Activated T-cell treated with anti-CD3 and anti-CD28 coated beads for 1 hour (primary cell): ENCODE results near the gene DNAJC30.

Experiments
- DNase-seq: peaks from one replicate; pipeline ENCODE4 v3.0.0-alpha.2; 2020; ENCODE audit warnings: low read depth

Gene DNAJC30

DNA sequence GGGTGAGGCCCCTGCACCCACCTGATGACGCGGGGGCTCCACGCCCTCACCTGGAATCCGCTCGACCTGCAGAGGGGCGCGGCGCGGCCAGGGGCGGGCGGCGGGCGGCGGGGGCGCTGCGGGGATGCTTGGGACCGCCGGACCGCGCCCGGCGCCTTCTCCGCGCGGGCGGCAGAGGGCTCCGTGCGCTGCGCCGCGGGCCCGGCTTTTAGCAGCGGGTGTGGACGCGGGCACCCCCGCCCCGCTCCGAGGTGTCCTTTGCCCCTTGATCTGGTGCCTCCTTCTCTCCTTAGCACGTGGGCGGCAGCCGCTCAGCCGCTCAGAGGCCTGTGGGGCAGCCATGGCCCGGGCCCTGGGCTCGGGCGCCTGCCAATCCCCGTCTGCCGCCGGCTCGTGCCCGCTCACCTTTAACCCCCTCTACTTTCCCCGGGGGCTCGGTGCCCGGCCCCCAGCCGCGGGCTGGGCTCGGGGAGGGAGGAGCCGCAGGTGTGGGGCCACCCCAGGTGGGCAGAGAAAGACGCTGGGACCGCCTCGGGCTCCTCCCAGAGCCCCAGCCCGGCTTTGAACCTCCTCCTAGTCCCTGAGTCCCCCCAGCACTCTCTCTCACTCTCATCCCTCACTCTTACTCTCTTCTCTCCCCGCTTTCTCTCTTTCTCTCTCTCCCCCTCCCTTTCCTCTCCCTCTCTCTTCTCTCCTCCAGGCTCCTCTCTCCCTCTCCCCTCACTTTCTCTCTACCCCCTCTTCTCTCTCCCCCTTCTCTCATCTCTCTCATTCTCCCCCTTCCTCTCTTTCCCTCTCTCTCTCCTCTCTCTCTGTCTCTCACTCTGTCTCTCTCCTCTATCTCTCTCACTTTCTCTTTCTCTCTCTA, 35.3 kb downstream of the DNAJC30 start:
- DNase-seq, result peak; percentile 17

DNA sequence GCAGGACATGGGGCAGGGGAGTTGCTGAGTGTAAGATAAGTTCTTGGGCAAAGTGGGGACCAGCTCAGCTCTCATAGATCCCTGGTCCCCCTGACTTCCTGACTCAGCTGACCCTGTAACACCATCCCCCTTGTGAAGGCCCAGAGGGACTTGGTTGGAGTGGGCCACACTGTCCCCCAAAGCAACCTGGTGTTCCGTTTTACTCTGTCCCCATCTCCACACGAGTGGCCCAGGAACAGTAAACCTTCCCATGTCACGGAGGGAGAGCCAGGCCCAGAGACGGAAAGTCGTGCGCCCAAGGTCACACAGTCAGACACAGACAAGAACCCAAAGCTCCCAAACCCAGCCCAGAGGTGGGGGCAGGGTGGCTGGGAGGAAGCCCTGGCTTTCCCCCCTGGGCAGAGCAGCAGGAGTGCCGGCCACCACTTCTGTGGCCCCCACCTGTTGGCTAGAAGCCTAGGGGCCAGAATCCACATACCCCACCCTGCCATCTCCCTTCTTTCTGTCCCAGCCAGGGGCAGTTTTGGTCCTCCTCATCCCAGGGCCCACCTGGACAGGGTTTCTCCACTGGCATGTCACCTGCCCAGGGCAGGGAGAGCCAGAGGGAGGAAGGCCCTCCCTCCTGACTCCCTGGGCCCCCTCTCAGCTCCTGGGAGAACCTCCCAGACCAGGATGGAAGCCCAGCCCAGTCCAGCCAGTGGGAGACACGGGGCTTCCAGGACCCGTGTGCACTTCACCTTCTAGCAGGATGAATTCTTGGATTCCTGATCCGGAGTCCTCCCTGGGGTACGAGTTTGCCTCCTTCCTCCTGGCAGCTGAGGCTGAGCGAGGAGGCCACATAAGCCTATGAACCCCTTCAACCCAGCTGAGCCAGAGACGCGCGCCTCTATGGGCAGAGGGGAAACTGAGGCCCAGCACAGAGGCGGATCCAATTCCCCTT, 36.2 kb downstream of the DNAJC30 start:
- no peak for DNase-seq

GRCh38 chr7:73645643-73646174, 37.5 kb downstream of the DNAJC30 start:
- no peak for DNase-seq

GRCh38 chr7:73644688-73645286, 38.5 kb downstream of the DNAJC30 start:
- DNase-seq, result no peak

DNA sequence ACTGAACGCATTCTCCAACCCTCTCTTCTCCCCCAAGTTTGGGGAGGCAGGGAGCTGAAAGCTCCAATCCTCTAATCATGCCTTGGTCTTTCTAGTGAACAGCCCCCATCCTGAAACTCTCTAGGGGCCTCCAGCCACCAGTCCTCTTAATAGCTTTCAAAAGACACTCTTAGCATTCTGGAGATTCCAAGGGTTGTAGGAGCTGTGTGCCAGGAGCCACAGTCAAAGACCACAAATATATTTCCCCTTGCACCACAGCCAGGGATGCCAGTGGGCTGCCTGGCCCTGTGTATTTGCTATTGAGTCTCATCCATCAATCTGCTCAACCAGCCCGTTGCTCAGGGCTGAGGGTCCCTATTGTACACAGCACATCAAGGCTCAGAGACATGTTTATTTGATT, 40.4 kb downstream of the DNAJC30 start:
- no peak for DNase-seq

GRCh38 chr7:73638911-73639310, 44.3 kb downstream of the DNAJC30 start:
- no peak for DNase-seq

DNA sequence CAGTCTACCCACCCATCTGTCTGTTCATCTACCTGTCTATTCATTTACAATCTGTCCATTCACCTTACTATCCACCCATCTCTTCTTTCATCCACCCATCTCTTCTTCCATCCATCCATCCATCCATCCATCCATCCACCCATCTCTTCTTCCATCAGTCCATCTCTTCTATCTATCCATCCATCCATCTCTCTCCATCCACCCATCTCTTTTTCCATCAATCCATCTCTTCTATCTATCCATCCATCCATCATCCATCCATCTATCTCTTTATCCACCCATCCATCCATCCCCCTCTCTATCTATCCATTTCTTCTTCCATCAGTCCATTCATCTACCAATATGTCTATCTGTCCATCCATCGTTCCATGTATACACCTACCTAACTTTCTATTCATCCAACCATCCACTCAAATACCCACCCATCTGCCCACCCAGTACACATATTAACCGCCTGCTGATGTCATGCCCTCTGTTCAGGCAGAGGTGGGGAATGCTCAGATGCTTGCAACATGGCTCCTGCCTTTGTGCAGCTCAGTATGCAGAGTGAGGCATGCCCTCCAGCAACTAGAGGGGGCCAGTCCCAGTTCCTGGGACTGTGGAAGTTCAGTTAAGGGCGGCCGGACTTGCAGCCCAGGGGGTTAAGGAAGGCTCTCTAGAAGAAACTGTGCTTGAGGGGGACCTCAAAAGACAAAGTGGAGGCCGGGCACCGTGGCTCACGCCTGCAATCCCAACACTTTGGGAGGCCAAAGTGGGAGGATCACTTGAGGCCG, 47.6 kb downstream of the DNAJC30 start:
- no peak for DNase-seq

DNA sequence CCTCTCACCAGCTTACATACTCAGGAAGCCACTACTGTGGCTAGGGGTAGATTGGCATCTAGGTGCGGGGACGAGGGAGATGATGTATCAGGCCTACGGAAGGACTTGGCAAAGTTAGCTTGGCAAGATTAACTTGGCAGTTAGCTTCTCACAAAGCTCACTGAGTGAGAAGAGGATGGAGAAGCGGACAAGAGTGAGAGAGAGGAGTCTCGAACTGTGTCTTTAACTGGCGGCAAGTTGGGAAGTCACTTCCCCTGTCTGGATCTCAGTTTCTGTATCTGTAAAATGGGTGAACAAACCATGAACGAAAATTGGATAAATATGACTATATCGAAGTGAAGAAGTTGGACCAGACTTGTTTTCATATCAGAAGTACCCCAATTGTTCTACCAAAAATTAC, 49.4 kb downstream of the DNAJC30 start:
- no peak for DNase-seq

DNA sequence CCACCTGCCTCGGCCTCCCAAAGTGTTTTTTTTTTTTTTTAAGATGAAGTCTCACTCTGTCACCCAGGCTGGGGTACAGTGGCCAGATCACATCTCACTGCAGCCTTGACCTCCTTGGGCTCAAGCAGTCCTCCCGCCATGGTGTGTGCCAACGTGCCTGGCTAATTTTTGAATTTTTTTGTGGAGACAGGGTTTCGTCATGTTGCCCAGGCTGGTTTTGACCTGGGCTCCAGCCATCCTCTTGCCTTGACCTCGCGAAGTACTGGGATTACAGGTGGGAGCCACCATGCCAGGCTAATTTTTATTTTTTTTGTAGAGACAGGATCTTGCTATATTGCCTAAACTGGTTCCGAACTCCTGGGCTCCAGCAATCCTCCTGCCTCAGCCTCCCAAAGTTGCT, 49.9 kb downstream of the DNAJC30 start:
- DNase-seq, result no peak

- no peak for DNase-seq
These were observed 51.7 kb downstream of the DNAJC30 start for GRCh38 chr7:73631558-73631957.
